WTC11 (cell line): ENCODE data around the gene TAOK2. TPM values are rescaled to one million over a fixed set of nuclear protein-coding genes. Genes with fewer than 3 reads are reported as not detected.

Experiments
- ATAC-seq: fragments of 200-7000 bp; cut with Tn5 transposase; 2 replicates; pipeline ENCODE4 v1.10.0; 2021; ENCODE audit warnings: mild to moderate bottlenecking, moderate library complexity
- CTCF ChIA-PET: fragments of 300-600 bp; sonication (Branson Sonifier 250); formaldehyde crosslinking; loops from one replicate; lab custom pipeline; 2021; ENCODE audit warnings: antibody characterized with exemption; lab: Charles Lee
- POLR2A ChIA-PET: fragments of 350-600 bp; sonication (Branson Sonifier 250); formaldehyde crosslinking; loops from one replicate; lab custom pipeline; 2021; ENCODE audit warnings: antibody characterized with exemption; lab: Charles Lee
- DNase-seq: peaks from one replicate; pipeline ENCODE4 v3.0.0; 2021; ENCODE audit warnings: low spot score
- H3K27ac Mint-ChIP-seq: 2 replicates; pipeline ENCODE4 v1.8.0; 2021; ENCODE audit warnings: mixed read lengths
- H3K27me3 Mint-ChIP-seq: 2 replicates; pipeline ENCODE4 v1.8.0; 2021; ENCODE audit warnings: low read depth, mild to moderate bottlenecking, moderate library complexity, mixed read lengths
- H3K36me3 Mint-ChIP-seq: 2 replicates; pipeline ENCODE4 v1.8.0; 2021; ENCODE audit warnings: mixed read lengths
- H3K4me1 Mint-ChIP-seq: 2 replicates; pipeline ENCODE4 v1.8.0; 2022; ENCODE audit warnings: mixed read lengths
- H3K4me3 Mint-ChIP-seq: 2 replicates; pipeline ENCODE4 v1.8.0; 2021; ENCODE audit warnings: mild to moderate bottlenecking, moderate library complexity, mixed read lengths
- H3K9me3 Mint-ChIP-seq: 2 replicates; pipeline ENCODE4 v1.8.0; 2021; ENCODE audit warnings: mixed read lengths
- CREM ChIP-seq: sonication (generic); formaldehyde crosslinking; IDR thresholded peaks from 2 replicates; pipeline ENCODE4 v1.8.1; 2022; ENCODE audit warnings: mild to moderate bottlenecking, missing genetic modification reagents, moderate library complexity
- ELF4 ChIP-seq: sonication (generic); formaldehyde crosslinking; IDR thresholded peaks from 2 replicates; pipeline ENCODE4 v1.8.1; 2022; ENCODE audit warnings: low read depth, mild to moderate bottlenecking, moderate library complexity, missing genetic modification reagents
- MYBL2 ChIP-seq: sonication (generic); formaldehyde crosslinking; IDR thresholded peaks from 2 replicates; pipeline ENCODE4 v1.8.1; 2023; ENCODE audit warnings: mild to moderate bottlenecking, moderate library complexity, missing genetic modification reagents
- NFATC4 ChIP-seq: fragments of 250-450 bp; sonication (Bioruptor Pico); IDR thresholded peaks from 2 replicates; pipeline ENCODE4 v1.9.0; 2021; ENCODE audit warnings: mild to moderate bottlenecking
- RELA ChIP-seq: sonication (generic); formaldehyde crosslinking; IDR thresholded peaks from 2 replicates; pipeline ENCODE4 v1.8.1; 2022; ENCODE audit warnings: missing genetic modification reagents, mild to moderate bottlenecking, borderline replicate concordance
- total RNA-seq: library from RNA; stranded (reverse); gene quantifications from 3 replicates; pipeline ENCODE4 v1.2.3, GENCODE V29; 2021
- TF ChIP-seq, protein P1 (sequence below): sonication (generic); formaldehyde crosslinking; IDR thresholded peaks from 2 replicates; pipeline ENCODE4 v1.8.1; 2023; ENCODE audit warnings: mild to moderate bottlenecking, missing genetic modification reagents, moderate library complexity
- TF ChIP-seq, protein P2 (sequence below): sonication (generic); formaldehyde crosslinking; IDR thresholded peaks from 2 replicates; pipeline ENCODE4 v1.8.1; 2023; ENCODE audit warnings: mild to moderate bottlenecking, missing genetic modification reagents, borderline replicate concordance
- TF ChIP-seq, protein P3 (sequence below): sonication (generic); formaldehyde crosslinking; IDR thresholded peaks from 2 replicates; pipeline ENCODE4 v1.8.0; 2023; ENCODE audit warnings: missing genetic modification reagents, mild to moderate bottlenecking, borderline replicate concordance
- TF ChIP-seq, protein P4 (sequence below): sonication (generic); formaldehyde crosslinking; conservative IDR thresholded peaks from 2 replicates; pipeline ENCODE4 v1.8.1; 2023; ENCODE audit warnings: mild to moderate bottlenecking, low read depth, missing genetic modification reagents, moderate library complexity
- TF ChIP-seq, protein P5 (sequence below): sonication (generic); formaldehyde crosslinking; IDR thresholded peaks from 2 replicates; pipeline ENCODE4 v1.8.0; 2022; ENCODE audit warnings: mild to moderate bottlenecking, missing genetic modification reagents

Gene TAOK2
- total RNA-seq, 1 experiment from 2014 or later: 42.4 TPM

DNA sequence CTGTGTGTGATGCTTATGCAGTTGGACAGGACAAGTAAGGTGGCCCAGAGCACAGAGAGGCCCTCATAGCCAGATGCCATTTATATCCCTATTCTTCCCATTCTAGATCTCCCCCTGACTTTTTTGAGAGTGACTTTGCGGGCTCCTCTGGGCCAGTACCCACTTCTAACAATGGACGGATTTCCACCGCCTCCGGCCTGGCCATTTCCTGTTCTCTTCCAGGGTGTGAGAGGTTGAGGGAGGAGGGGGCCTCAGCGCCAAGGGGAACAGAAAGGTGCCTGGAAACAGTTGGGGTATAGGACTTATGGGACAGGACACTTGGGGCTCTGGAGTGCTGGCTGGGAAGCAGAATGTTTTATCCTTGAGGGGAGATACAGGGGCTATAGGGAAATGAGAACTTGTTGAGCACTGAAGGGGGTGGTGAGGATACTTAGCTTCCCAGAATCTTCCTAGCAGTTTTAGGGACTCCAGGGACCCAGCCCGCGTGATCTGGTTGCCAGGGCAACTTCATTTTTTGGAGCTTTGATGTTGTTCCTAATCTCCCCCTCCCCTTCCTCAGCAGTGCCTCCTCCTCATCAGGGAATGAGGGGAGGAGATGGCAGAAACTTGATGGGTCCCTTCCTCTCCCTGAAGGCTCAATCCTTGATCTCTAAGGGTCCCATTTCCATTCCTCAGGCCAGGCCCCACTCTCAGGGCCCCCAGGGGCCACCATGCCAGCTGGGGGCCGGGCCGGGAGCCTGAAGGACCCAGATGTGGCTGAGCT, 3.6 kb downstream of the TAOK2 start (continued):
- TF ChIP-seq, protein P1, sequence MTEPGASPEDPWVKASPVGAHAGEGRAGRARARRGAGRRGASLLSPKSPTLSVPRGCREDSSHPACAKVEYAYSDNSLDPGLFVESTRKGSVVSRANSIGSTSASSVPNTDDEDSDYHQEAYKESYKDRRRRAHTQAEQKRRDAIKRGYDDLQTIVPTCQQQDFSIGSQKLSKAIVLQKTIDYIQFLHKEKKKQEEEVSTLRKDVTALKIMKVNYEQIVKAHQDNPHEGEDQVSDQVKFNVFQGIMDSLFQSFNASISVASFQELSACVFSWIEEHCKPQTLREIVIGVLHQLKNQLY (CRISPR knock-in tag): no peak
- TF ChIP-seq NFATC4 (CRISPR knock-in tag) (no peak), CREM (CRISPR knock-in tag) (no peak), RELA (CRISPR knock-in tag) (no peak), MYBL2 (CRISPR knock-in tag) (no peak)

DNA sequence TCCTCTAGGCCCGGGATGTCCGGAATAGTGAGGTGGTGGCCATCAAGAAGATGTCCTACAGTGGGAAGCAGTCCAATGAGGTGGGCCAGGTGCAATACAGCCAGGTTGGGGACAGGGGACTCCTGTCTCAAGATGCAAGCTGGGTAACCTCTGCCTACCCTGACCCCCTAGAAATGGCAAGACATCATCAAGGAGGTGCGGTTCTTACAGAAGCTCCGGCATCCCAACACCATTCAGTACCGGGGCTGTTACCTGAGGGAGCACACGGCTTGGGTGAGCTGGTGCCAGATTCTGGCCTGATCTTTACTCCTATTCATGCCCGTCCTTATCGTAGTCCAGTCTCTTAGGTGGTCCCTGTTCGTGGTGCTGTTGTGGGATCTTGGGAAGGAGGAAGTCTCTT, 4.4 kb downstream of the TAOK2 start:
- TF ChIP-seq, protein P2, sequence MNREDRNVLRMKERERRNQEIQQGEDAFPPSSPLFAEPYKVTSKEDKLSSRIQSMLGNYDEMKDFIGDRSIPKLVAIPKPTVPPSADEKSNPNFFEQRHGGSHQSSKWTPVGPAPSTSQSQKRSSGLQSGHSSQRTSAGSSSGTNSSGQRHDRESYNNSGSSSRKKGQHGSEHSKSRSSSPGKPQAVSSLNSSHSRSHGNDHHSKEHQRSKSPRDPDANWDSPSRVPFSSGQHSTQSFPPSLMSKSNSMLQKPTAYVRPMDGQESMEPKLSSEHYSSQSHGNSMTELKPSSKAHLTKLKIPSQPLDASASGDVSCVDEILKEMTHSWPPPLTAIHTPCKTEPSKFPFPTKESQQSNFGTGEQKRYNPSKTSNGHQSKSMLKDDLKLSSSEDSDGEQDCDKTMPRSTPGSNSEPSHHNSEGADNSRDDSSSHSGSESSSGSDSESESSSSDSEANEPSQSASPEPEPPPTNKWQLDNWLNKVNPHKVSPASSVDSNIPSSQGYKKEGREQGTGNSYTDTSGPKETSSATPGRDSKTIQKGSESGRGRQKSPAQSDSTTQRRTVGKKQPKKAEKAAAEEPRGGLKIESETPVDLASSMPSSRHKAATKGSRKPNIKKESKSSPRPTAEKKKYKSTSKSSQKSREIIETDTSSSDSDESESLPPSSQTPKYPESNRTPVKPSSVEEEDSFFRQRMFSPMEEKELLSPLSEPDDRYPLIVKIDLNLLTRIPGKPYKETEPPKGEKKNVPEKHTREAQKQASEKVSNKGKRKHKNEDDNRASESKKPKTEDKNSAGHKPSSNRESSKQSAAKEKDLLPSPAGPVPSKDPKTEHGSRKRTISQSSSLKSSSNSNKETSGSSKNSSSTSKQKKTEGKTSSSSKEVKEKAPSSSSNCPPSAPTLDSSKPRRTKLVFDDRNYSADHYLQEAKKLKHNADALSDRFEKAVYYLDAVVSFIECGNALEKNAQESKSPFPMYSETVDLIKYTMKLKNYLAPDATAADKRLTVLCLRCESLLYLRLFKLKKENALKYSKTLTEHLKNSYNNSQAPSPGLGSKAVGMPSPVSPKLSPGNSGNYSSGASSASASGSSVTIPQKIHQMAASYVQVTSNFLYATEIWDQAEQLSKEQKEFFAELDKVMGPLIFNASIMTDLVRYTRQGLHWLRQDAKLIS: no peak
- no peak for TF ChIP-seq ELF4 (CRISPR knock-in tag)
- TF ChIP-seq, protein P3, sequence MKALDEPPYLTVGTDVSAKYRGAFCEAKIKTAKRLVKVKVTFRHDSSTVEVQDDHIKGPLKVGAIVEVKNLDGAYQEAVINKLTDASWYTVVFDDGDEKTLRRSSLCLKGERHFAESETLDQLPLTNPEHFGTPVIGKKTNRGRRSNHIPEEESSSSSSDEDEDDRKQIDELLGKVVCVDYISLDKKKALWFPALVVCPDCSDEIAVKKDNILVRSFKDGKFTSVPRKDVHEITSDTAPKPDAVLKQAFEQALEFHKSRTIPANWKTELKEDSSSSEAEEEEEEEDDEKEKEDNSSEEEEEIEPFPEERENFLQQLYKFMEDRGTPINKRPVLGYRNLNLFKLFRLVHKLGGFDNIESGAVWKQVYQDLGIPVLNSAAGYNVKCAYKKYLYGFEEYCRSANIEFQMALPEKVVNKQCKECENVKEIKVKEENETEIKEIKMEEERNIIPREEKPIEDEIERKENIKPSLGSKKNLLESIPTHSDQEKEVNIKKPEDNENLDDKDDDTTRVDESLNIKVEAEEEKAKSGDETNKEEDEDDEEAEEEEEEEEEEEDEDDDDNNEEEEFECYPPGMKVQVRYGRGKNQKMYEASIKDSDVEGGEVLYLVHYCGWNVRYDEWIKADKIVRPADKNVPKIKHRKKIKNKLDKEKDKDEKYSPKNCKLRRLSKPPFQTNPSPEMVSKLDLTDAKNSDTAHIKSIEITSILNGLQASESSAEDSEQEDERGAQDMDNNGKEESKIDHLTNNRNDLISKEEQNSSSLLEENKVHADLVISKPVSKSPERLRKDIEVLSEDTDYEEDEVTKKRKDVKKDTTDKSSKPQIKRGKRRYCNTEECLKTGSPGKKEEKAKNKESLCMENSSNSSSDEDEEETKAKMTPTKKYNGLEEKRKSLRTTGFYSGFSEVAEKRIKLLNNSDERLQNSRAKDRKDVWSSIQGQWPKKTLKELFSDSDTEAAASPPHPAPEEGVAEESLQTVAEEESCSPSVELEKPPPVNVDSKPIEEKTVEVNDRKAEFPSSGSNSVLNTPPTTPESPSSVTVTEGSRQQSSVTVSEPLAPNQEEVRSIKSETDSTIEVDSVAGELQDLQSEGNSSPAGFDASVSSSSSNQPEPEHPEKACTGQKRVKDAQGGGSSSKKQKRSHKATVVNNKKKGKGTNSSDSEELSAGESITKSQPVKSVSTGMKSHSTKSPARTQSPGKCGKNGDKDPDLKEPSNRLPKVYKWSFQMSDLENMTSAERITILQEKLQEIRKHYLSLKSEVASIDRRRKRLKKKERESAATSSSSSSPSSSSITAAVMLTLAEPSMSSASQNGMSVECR (CRISPR knock-in tag): no peak
- TF ChIP-seq, protein P4, sequence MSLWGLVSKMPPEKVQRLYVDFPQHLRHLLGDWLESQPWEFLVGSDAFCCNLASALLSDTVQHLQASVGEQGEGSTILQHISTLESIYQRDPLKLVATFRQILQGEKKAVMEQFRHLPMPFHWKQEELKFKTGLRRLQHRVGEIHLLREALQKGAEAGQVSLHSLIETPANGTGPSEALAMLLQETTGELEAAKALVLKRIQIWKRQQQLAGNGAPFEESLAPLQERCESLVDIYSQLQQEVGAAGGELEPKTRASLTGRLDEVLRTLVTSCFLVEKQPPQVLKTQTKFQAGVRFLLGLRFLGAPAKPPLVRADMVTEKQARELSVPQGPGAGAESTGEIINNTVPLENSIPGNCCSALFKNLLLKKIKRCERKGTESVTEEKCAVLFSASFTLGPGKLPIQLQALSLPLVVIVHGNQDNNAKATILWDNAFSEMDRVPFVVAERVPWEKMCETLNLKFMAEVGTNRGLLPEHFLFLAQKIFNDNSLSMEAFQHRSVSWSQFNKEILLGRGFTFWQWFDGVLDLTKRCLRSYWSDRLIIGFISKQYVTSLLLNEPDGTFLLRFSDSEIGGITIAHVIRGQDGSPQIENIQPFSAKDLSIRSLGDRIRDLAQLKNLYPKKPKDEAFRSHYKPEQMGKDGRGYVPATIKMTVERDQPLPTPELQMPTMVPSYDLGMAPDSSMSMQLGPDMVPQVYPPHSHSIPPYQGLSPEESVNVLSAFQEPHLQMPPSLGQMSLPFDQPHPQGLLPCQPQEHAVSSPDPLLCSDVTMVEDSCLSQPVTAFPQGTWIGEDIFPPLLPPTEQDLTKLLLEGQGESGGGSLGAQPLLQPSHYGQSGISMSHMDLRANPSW: no peak
- TF ChIP-seq, protein P5, sequence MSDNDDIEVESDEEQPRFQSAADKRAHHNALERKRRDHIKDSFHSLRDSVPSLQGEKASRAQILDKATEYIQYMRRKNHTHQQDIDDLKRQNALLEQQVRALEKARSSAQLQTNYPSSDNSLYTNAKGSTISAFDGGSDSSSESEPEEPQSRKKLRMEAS (CRISPR knock-in tag): no peak
- Mint-ChIP-seq H3K4me3 (no peak overlapping the region), H3K27me3 (peaks cover 4% of the 10 kb centered on the region), H3K36me3 (peaks cover 42% of the 10 kb centered on the region), H3K4me1 (peaks cover 27% of the 10 kb centered on the region), H3K9me3 (peaks cover 3% of the 10 kb centered on the region), H3K27ac (no peak overlapping the region)
- POLR2A ChIA-PET: no interaction called here
- DNase-seq (no peak), ATAC-seq (no peak)
- CTCF ChIA-PET: interaction anchor here (1.8 to 5.5 kb wide), 2 partner anchors 23 to 53 kb away, joined by 5 to 36 read pairs; partner anchors contain the start of gene TLCD3B
